Caco-2 (cell line): ENCODE measurements around the gene AGPAT2. TPM values are rescaled to one million over a fixed set of nuclear protein-coding genes. Genes with fewer than 3 reads are reported as not detected.

Experiments
- BruUV-seq: library from RNA; stranded (reverse); fragments of 400-500 nt; replicated peaks from 2 replicates; lab custom pipeline; 2021; lab: Mats Ljungman, UMichigan
- CTCF ChIA-PET: fragments of 300-600 bp; sonication (Branson Sonifier 250); formaldehyde crosslinking; loops from one replicate; lab custom pipeline; 2022; ENCODE audit warnings: antibody characterized with exemption; lab: Charles Lee
- POLR2A ChIA-PET: fragments of 300-600 bp; sonication (Branson Sonifier 250); formaldehyde crosslinking; loops from one replicate; lab custom pipeline; 2022; ENCODE audit warnings: antibody characterized with exemption; lab: Charles Lee
- DNase-seq, 2 experiments: peaks; one replicate each; pipeline versions ENCODE4 v3.0.0 to v3.0.0-alpha.2; 2020 to 2022
- H3K27me3 ChIP-seq: replicated peaks from 2 replicates; pipeline ENCODE4 v1.6.0; 2011; ENCODE audit warnings: low read length; ENCODE audit not compliant: control insufficient read depth, insufficient read depth
- H3K36me3 ChIP-seq: 2 replicates; pipeline ENCODE4 v1.5.1; 2011; ENCODE audit warnings: low read length; ENCODE audit not compliant: control insufficient read depth, insufficient read depth
- H3K4me1 ChIP-seq: fragments of 250-450 bp; sonication (Bioruptor Pico); 2 replicates; pipeline ENCODE4 v1.5.1; 2020; ENCODE audit warnings: mild to moderate bottlenecking
- H3K4me3 ChIP-seq: 2 replicates; pipeline ENCODE4 v1.5.1; 2011; ENCODE audit warnings: low read depth, mild to moderate bottlenecking, control low read depth, low read length
- H3K9me3 ChIP-seq: fragments of 250-450 bp; sonication (Bioruptor Pico); 2 replicates; pipeline ENCODE4 v1.5.1; 2020; ENCODE audit warnings: mild to moderate bottlenecking, moderate library complexity
- H3K27ac Mint-ChIP-seq: one replicate; pipeline ENCODE4 v1.8.0; 2022; ENCODE audit warnings: mixed read lengths; ENCODE audit not compliant: unreplicated experiment
- H3K27me3 Mint-ChIP-seq: one replicate; pipeline ENCODE4 v1.8.0; 2022; ENCODE audit warnings: mixed read lengths; ENCODE audit not compliant: insufficient read depth, unreplicated experiment
- H3K36me3 Mint-ChIP-seq: one replicate; pipeline ENCODE4 v1.8.0; 2022; ENCODE audit warnings: mild to moderate bottlenecking, mixed read lengths; ENCODE audit not compliant: insufficient read depth, unreplicated experiment
- H3K4me1 Mint-ChIP-seq: one replicate; pipeline ENCODE4 v1.8.0; 2022; ENCODE audit warnings: low read depth, mixed read lengths; ENCODE audit not compliant: unreplicated experiment
- H3K4me3 Mint-ChIP-seq: one replicate; pipeline ENCODE4 v1.8.0; 2022; ENCODE audit warnings: mild to moderate bottlenecking, moderate library complexity, mixed read lengths; ENCODE audit not compliant: unreplicated experiment
- H3K9me3 Mint-ChIP-seq: one replicate; pipeline ENCODE4 v1.8.0; 2022; ENCODE audit warnings: mixed read lengths; ENCODE audit not compliant: unreplicated experiment
- CTCF ChIP-seq, 2 experiments: fragments of 200-600 bp in 1 of 2; IDR thresholded peaks; 1 replicate in 1 of 2; 2 replicates in 1 of 2; pipeline versions ENCODE4 v1.5.1 to v1.8.0; 2011 to 2022; ENCODE audit warnings: antibody characterized with exemption in 1 of 2, control low read depth in 1 of 2, inconsistent platforms in 1 of 2, low read depth in 1 of 2, low read length in 1 of 2, mild to moderate bottlenecking in 1 of 2, moderate library complexity in 1 of 2; ENCODE audit not compliant: insufficient read depth in 1 of 2, severe bottlenecking in 1 of 2, unreplicated experiment in 1 of 2
- intact Hi-C: fragments of 100-400 bp; cut with micrococcal nuclease; formaldehyde crosslinking; loops from one replicate; pipeline ENCODE4 v1.10.0; 2022; ENCODE audit not compliant: unreplicated experiment
- total RNA-seq: library from RNA; stranded (reverse); gene quantifications from 2 replicates; pipeline ENCODE4 v1.2.3, GENCODE V29; 2022

Gene AGPAT2
- total RNA-seq, 1 experiment from 2014 or later: 68.7 TPM

DNA sequence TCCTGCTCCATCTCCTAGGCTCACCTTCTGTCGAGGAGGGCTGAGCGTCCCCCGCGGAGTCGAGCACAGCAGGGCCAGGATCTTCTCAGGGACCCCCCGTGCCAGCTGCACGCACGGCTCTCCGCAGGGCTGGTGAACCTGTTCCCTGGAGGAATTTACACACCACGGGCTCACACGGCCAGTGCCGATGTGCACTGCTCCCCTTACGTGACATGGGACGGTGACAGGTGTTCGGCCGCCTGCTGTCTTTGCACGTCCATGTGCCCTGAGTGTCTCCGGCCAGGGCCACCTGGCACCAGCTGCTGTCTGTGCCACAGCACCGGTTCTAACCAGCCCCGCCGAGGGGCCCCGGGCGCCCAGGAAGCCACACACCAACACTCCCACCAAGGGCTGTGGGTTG, 8.7 kb upstream of the AGPAT2 start:
- Histone ChIP-seq H3K27me3 (no peaks in the 10 kb centered on the region), H3K9me3 (no peaks in the 10 kb centered on the region), H3K4me3 (no peak overlapping the region), H3K4me1 (peaks cover 78% of the 10 kb centered on the region), H3K36me3 (no peaks in the 10 kb centered on the region)
- POLR2A ChIA-PET: no interaction called here
- H3K4me1 Mint-ChIP-seq: peaks cover 31% of the 10 kb centered on the region
- no peak overlapping the region for H3K27ac Mint-ChIP-seq
- H3K36me3 Mint-ChIP-seq: peaks cover 8% of the 10 kb centered on the region
- CTCF ChIA-PET: interaction anchor here (1.6 kb wide), 1 partner anchor 32 kb away, joined by 3 read pairs; no protein-coding TSS in a partner anchor
- intact Hi-C loops: no loop called here
- no peak overlapping the region for H3K4me3 Mint-ChIP-seq
- no TSS peak for BruUV-seq
- no peaks in the 10 kb centered on the region for H3K9me3 Mint-ChIP-seq
- no peak for TF ChIP-seq CTCF (IDR thresholded peaks at IDR 0.05; ENCODE audit: insufficient read depth in 1 of 2, low read depth in 1 of 2, low read length in 1 of 2, severe bottlenecking in 1 of 2, unreplicated experiment in 1 of 2)
- no peak for DNase-seq
- no peaks in the 10 kb centered on the region for H3K27me3 Mint-ChIP-seq

DNA sequence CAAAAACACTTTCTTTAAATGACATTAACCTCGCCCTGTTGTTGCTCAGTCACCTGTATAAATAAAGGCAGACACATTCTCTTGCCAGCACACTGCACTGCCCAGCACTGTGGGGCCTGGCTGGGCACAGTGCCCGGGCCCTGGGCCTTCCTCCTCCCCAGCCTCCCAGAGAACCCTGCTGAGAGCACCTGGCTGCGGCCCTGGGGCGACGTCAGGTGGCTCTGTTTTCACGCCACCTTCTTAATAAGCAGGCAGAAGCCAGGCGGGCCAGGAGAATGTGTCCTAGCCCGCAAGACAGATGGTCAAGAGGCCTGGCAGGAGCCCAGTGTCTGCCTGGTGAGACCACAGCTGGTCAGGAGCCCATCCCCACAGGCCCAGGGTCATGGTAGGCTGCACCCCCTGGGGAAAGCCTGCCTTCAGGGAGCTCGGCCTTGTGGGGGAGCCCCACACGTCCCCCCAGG, 8.2 kb upstream of the AGPAT2 start:
- no peak overlapping the region for H3K4me3 ChIP-seq
- H3K4me3 Mint-ChIP-seq: no peak overlapping the region
- H3K9me3 ChIP-seq: no peaks in the 10 kb centered on the region
- CTCF ChIA-PET: interaction anchor here (1.6 kb wide), 1 partner anchor 33 kb away, joined by 3 read pairs; no protein-coding TSS in a partner anchor
- TF ChIP-seq CTCF (IDR thresholded peaks at IDR 0.05; ENCODE audit: insufficient read depth in 1 of 2, low read depth in 1 of 2, low read length in 1 of 2, severe bottlenecking in 1 of 2, unreplicated experiment in 1 of 2): no peak
- BruUV-seq: no TSS peak
- no peak for DNase-seq
- H3K27ac Mint-ChIP-seq: no peak overlapping the region
- H3K9me3 Mint-ChIP-seq: no peaks in the 10 kb centered on the region
- H3K27me3 Mint-ChIP-seq: no peaks in the 10 kb centered on the region
- H3K27me3 ChIP-seq: no peaks in the 10 kb centered on the region
- POLR2A ChIA-PET: no interaction called here
- H3K4me1 ChIP-seq: peaks cover 78% of the 10 kb centered on the region
- no peaks in the 10 kb centered on the region for H3K36me3 ChIP-seq
- peaks cover 8% of the 10 kb centered on the region for H3K36me3 Mint-ChIP-seq
- intact Hi-C loops: no loop called here
- peaks cover 31% of the 10 kb centered on the region for H3K4me1 Mint-ChIP-seq

DNA sequence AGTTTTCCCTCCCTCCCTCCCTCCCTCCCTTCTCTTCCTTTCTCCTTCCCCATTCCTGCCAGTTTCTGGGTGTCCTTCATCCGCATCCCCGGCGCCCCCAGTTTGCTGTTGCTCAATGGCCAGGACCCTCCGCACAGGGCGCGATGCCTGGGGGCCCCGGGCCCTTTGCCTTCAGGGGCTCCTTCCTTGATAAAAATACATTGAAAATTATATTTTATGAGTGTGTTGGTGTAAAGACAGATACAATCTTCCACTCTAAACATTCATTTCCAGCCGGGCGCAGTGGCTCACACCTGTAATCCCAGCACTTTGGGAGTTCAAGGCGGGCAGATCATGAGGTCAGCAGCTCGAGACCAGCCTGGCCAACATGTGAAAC, 7.6 kb upstream of the AGPAT2 start:
- no peaks in the 10 kb centered on the region for H3K9me3 Mint-ChIP-seq
- no peaks in the 10 kb centered on the region for H3K36me3 ChIP-seq
- no peaks in the 10 kb centered on the region for H3K27me3 Mint-ChIP-seq
- H3K4me3 Mint-ChIP-seq: no peak overlapping the region
- peaks cover 78% of the 10 kb centered on the region for H3K4me1 ChIP-seq
- no peak overlapping the region for H3K27ac Mint-ChIP-seq
- peaks cover 31% of the 10 kb centered on the region for H3K4me1 Mint-ChIP-seq
- H3K36me3 Mint-ChIP-seq: peaks cover 8% of the 10 kb centered on the region
- ChIA-PET CTCF (interaction anchor here (1.6 to 1.9 kb wide), 2 partner anchors 19 to 33 kb away, joined by 3 to 10 read pairs; no protein-coding TSS in a partner anchor), POLR2A (no interaction called here)
- intact Hi-C loops: loop anchor here (5.0 kb wide), 1 partner anchor 63 kb away; no protein-coding TSS in a partner anchor
- H3K9me3 ChIP-seq: no peaks in the 10 kb centered on the region
- no peak for TF ChIP-seq CTCF (IDR thresholded peaks at IDR 0.05; ENCODE audit: insufficient read depth in 1 of 2, low read depth in 1 of 2, low read length in 1 of 2, severe bottlenecking in 1 of 2, unreplicated experiment in 1 of 2)
- BruUV-seq: no TSS peak
- DNase-seq: no peak
- no peaks in the 10 kb centered on the region for H3K27me3 ChIP-seq
- H3K4me3 ChIP-seq: no peak overlapping the region
